GM19463 (cell line): ENCODE data around the gene VAC14.
"Not testable (repeated sequence)": the region's sequence is repeated elsewhere in the genome, so short reads cannot be mapped to it uniquely, and the experiment has no call there.

Source experiments
- ATAC-seq: cut with Tn5 transposase; IDR thresholded peaks from one replicate; pipeline ENCODE4 v1.9.1; 2021; ENCODE audit warnings: mild to moderate bottlenecking, moderate library complexity; ENCODE audit not compliant: unreplicated experiment

VAC14 gene

GRCh38 chr16:70745536-70746025 lies 55.4 kb downstream of the VAC14 start:
- ATAC-seq = no peak

GRCh38 chr16:70744366-70744765 lies 56.6 kb downstream of the VAC14 start:
- ATAC-seq = no peak

GRCh38 chr16:70743791-70744190 lies 57.2 kb downstream of the VAC14 start:
- no peak for ATAC-seq

GRCh38 chr16:70742967-70743366 lies 58.0 kb downstream of the VAC14 start:
- ATAC-seq = not testable (repeated sequence)

GRCh38 chr16:70741783-70742125 lies 59.2 kb downstream of the VAC14 start:
- ATAC-seq = no peak

GRCh38 chr16:70740914-70741782 lies 59.8 kb downstream of the VAC14 start:
- no peak for ATAC-seq

- ATAC-seq = no peak
Observed at GRCh38 chr16:70740174-70740913, 60.6 kb downstream of the VAC14 start.

DNA sequence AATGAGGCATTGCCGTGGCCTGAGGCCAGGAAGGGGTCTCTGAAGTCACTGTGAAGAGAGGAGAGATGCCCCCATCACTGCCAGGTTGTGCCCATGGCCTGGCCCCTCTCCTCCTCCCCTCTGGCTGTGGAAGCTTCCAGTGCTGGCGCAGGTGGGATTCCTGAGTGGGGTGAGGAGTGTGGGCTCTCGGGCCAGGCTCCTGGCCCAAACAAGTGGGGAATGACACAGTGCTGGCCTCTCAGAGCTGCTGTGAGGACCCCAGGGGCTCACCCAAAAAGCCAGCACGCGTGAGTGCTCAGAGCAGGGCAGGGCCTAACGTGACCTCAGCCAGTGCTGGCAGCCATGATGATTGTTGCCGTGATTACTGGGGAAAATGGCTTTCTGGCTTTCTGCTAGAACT lies 61.6 kb downstream of the VAC14 start:
- ATAC-seq = no peak

GRCh38 chr16:70738083-70738977 lies 62.6 kb downstream of the VAC14 start:
- ATAC-seq = no peak

- peak; percentile 93 for ATAC-seq
Observed at GRCh38 chr16:70737377-70738082, 63.4 kb downstream of the VAC14 start.

- no peak for ATAC-seq
Observed at GRCh38 chr16:70736465-70737376, 64.2 kb downstream of the VAC14 start.

GRCh38 chr16:70735141-70735979 lies 65.6 kb downstream of the VAC14 start:
- no peak for ATAC-seq

- no peak for ATAC-seq
Observed at GRCh38 chr16:70734522-70735095, 66.3 kb downstream of the VAC14 start.

DNA sequence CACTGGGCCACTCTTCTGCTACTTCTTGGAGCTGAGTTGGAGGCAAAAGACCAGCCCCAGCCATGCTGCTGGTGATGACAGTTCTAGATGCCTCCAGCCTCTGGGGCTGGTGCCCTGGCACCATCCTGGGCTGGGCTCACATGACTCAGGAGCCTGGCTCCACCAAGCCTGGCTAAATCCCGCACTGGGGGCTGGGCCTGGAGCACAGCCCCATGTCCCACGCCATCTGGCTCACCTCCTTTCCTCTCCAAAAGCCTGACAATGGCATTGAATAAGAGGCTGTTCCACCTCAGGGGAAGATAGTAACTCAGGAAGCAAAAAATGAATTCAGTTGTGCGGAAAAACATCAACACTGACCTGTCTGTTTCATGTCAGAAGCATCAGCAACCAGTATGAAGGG lies 70.0 kb downstream of the VAC14 start:
- no peak for ATAC-seq

DNA sequence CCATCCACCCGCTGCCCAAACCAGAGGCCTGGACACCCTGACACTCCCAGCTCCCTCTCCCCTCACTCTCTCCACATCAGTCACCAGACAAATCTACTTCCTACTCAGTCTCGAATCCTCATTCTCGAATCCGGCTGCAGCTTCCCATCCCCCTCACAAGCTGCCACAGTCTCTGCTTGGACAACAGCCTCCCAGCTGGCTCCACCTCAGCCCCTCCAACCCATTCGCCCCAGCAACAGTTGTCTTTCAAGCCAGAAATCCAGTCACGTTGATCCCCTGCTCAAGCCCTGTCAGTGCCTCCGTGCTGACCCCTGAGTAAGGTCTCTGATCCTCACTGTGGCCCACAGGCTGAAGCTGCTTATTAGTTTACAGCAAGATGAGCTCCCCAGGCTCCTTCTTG lies 70.9 kb downstream of the VAC14 start:
- no peak for ATAC-seq

DNA sequence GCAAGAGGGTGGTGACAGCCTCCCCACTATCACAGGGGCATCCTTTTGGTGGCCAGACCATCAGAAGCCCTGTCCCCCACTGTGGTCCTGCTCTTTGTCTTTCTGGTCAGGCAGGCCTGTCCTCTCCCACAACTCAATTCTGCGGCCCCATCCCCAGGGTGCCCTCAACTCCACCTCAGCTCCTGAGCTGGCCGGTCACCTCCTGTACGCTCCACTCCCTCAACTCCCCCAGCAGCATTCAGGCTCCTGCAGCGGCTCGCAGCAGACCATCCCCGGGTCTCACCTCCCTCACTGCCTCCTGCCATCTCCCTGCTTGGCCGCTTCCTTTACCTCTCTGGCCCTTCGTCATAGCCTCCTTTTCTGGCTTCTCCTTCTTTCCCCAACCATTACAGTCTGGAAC lies 71.7 kb downstream of the VAC14 start:
- ATAC-seq = no peak

DNA sequence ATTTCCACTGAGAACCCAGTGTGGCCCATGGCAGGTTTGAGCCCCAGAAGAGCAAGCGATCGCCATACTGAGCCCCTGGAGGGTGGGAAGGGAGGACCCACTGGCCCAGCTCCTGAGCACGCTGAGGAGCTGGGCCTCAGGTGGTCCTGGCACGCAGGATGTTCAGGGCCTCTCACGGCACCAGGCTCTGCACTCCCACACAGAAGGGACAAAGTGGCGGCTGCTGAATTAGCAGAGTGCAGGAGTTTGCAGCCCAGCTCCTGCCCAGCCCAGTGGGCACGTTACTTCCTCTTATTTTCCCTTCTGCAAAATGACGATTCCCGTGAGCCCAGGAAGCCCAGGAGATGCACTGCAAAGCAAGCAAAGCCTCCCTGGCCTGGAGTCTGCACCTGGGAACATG lies 72.8 kb downstream of the VAC14 start:
- ATAC-seq = no peak

GRCh38 chr16:70726892-70727361 lies 74.0 kb downstream of the VAC14 start:
- ATAC-seq = no peak
